NCI-H748 (cell line): Measurements from ENCODE around the gene LENG8.
"Not testable (repeated sequence)": the region's sequence is repeated elsewhere in the genome, so short reads cannot be mapped to it uniquely, and the experiment has no call there.

ENCODE experiments used
- DNase-seq: peaks from one replicate; lab custom pipeline; 2025; ENCODE audit not compliant: unreplicated experiment; lab: John Stamatoyannopoulos, UW

LENG8 gene

GRCh38 chr19:54460230-54461005 lies 11.4 kb downstream of the LENG8 start:
- DNase-seq = no peak

GRCh38 chr19:54461210-54461609 lies 12.2 kb downstream of the LENG8 start:
- no peak for DNase-seq

GRCh38 chr19:54461613-54462012 lies 12.6 kb downstream of the LENG8 start:
- DNase-seq = no peak

- no peak for DNase-seq
Observed at GRCh38 chr19:54462047-54462654, 13.2 kb downstream of the LENG8 start.

- DNase-seq = peak; percentile 75
Observed at GRCh38 chr19:54462655-54463530, 13.9 kb downstream of the LENG8 start.

- DNase-seq = peak; percentile 98
Observed at GRCh38 chr19:54463531-54464043, 14.6 kb downstream of the LENG8 start, which contains the start of gene LENG9. LENG9 (minus strand) TSS chr19:54463778; CDS start chr19:54463526, 252 bp downstream.

- DNase-seq = peak; percentile 98
Observed at GRCh38 chr19:54464044-54464629, 15.1 kb downstream of the LENG8 start.

- peak; percentile 97 for DNase-seq
Observed at GRCh38 chr19:54464630-54465425, 15.8 kb downstream of the LENG8 start.

GRCh38 chr19:54465426-54466109 lies 16.6 kb downstream of the LENG8 start:
- no peak for DNase-seq

- DNase-seq = not testable (repeated sequence)
Observed at GRCh38 chr19:54466110-54466480, 17.1 kb downstream of the LENG8 start.

- peak; percentile 46 for DNase-seq
Observed at GRCh38 chr19:54469496-54469934, 20.5 kb downstream of the LENG8 start.

GRCh38 chr19:54470276-54470887 lies 21.4 kb downstream of the LENG8 start:
- no peak for DNase-seq

GRCh38 chr19:54470991-54471782 lies 22.2 kb downstream of the LENG8 start:
- no peak for DNase-seq

- DNase-seq = no peak
Observed at GRCh38 chr19:54473071-54473891, 24.3 kb downstream of the LENG8 start, which contains the start of gene CDC42EP5. CDC42EP5 (minus strand) TSS chr19:54473296; CDS start chr19:54465547, 7,749 bp downstream.

GRCh38 chr19:54473892-54474372 lies 24.9 kb downstream of the LENG8 start:
- DNase-seq = no peak

- no peak for DNase-seq
Observed at GRCh38 chr19:54475706-54476105, 26.7 kb downstream of the LENG8 start.

- no peak for DNase-seq
Observed at GRCh38 chr19:54477650-54478049, 28.7 kb downstream of the LENG8 start.
